ENCODE measurements around the gene CDCA7.
"Not testable (repeated sequence)": the region's sequence is repeated elsewhere in the genome, so short reads cannot be mapped to it uniquely, and the experiment has no call there.

CDCA7 gene

GRCh38 chr2:173354582-173355131 lies at the start of gene CDCA7:
Gene CDCA7, plus strand, starts transcription at chr2:173354872. Its CDS starts 92 bp downstream, at chr2:173354964.
- DNase-seq (ENCODE audit: low read depth) = peak; percentile 54

GRCh38 chr2:173305303-173305702 lies 49.4 kb upstream of the CDCA7 start:
- no peak for DNase-seq (ENCODE audit: low read depth)

DNA sequence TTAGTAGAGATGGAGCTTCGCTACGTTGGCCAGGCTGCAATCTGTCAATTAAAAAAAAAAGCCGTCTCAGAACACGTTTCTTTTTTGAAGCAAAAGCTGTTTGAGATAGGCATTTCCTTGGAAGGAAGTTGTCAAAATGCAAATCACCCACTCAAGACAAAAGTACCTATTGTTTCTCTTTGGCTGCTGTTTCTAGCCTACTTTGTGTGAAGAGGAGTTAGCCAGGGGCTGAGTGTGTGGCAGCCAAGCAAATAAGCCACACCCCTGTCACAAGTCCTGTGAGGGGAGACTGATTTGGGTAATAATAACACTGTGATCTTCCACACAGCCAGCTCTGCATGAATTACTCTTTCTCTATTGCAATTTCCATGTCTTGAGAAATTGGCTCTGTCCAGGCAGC lies 47.4 kb upstream of the CDCA7 start:
- DNase-seq (ENCODE audit: low read depth) = no peak

DNA sequence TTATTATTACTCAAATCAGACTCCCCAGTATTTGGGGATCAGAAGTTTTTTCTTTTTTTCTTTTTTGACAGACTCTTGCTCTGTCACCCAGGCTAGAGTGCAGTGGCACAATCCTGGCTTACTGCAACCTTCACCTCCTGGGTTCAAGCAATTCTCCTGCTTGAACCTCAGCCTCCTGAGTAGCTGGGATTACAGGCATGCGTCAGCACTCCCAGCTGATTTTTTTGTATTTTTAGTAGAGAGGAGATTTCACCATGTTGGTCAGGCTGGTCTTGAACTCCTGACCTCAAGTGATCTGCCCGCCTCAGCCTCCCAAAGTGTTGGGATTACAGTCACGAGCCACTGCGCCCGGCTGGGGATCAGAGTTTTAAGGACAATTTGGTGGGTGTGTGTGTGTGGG lies 45.3 kb upstream of the CDCA7 start:
- not testable (repeated sequence) for DNase-seq (ENCODE audit: low read depth)

DNA sequence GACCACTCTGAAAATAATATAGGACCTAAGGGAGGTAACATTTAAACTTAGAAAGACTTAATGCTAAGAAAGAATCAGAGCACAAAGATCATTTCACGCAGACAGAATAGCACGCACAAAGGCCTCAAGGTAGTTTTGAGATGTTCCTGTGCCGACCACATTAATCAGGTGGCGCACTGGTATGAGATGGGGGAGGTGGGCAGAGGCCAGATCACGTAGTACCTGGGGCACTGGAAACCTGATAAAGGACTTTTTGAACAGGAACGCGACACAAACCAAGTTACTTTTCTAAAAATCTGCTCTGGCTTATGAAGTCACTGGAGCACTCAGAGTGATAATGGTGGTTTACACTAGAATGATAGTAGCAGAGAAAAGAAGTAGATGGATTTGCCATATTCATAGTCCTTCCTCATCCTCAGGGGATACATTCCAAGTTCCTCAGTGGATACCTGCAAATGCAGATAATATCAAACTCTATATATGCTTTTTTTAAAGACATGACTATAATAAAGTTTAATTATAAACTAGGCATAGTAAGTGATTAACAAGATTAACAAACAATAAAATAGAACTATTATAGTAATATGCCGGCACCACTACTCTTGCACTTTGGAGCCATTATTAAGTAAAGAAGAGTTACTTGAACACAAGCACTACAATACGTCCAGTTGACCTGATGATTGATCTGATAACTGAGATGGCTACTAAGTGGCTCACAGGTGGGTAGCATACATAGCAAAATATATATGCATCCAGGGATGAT lies 42.6 kb upstream of the CDCA7 start:
- no peak for DNase-seq (ENCODE audit: low read depth)

- DNase-seq (ENCODE audit: low read depth) = no peak
Observed at GRCh38 chr2:173323371-173323770, 31.3 kb upstream of the CDCA7 start.

DNA sequence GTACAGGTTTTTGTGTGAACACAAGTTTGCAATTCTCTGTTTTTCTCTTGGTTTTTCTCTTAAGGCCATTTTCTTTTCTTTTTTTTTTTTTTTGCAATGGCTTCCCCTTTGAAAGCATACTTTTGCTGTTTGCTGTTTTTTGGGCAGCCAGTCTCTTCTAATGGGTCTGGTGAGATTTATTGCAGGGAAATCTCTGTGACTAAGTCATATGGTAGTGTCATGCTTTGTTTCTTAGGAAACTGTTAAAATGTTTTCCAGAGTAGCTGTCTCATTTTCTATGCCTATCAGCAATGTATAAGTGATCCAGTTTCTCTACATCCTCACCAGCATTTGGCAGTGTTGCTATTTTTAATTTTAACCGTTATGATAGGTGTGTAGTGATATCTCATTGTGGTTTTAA lies 27.9 kb upstream of the CDCA7 start:
- no peak for DNase-seq (ENCODE audit: low read depth)

- DNase-seq (ENCODE audit: low read depth) = no peak
Observed at GRCh38 chr2:173327421-173327820, 27.3 kb upstream of the CDCA7 start.

- not testable (repeated sequence) for DNase-seq (ENCODE audit: low read depth)
Observed at GRCh38 chr2:173333003-173333402, 21.7 kb upstream of the CDCA7 start.

- no peak for DNase-seq (ENCODE audit: low read depth)
Observed at GRCh38 chr2:173339807-173340206, 14.9 kb upstream of the CDCA7 start.

GRCh38 chr2:173343921-173344320 lies 10.8 kb upstream of the CDCA7 start:
- no peak for DNase-seq (ENCODE audit: low read depth)

DNA sequence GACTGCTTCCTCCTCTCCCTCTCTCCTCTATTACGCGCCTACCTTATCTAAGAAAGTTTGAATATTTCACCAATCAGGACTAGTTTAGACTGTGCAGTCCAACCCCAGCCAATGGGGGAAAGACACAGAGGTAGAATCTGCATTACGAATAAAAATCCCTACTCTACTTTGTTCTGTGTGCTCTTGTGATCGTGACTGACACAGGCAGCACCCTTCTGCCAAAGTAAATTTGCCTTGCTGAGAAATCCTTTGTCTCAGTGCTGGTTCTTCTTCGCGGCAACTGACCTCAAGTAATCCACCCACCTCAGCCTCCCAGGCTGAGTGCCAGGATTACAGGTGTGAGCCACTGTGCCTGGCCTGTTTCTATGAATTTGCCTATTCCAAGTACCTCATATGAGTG lies 8.6 kb upstream of the CDCA7 start:
- no peak for DNase-seq (ENCODE audit: low read depth)

DNA sequence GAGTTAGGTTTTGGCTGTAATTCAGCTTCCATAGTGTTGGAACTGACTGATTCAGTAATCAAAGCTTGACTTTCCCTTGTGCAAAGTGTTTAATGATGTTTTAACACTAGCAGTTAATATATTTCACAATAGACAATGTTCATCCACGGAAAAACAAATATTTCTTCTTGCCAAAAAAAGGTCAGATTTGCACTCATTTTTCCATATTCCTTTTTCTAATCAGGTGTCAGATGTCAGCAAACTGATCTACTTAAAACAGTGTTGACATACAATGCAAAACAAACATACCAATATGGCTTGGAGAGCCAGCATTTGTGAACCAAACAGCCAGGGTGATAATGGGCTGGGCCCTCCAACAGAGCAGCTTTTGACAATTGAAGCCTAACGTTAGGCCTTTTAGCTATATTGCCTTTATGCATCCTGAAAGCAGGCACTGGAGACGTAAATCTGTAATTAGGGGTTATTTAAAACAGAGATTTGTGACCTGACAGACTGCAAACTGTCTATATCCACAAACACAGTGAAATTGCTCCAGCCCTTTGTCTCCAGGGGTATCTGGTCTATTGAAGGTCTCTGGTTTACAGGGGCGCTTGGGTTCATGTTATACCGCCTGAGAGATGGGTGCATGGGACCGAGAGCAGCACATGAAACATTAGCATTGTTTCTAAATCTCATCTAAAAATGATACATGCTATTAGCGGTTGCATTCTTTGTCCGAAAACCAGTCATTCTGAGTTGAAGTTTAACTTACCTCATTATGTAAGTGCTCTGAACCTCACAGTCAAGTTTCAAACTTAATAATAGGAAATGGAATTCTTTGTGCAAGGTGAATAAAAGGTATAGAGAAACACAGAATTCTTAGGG lies 7.1 kb upstream of the CDCA7 start:
- DNase-seq (ENCODE audit: low read depth) = no peak

DNA sequence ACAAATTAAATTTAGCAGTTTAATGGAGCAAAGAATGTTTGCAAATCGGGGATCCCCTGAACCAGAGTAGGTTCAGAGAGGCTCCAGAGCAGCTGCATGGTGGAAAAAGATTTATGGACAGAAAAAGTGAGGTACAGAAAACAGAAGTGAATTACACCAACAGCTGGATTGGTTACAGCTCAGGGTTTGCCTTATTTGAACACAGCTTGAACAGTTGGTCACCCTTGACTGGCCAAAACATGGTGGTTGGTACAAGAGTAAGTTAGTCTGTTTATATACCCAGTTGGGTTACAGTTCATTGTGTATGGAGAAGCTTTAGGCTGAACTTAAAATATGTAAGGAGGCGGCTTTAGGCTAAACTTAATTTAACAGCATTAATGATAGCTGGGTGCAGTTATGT lies 5.4 kb upstream of the CDCA7 start:
- DNase-seq (ENCODE audit: low read depth) = no peak

DNA sequence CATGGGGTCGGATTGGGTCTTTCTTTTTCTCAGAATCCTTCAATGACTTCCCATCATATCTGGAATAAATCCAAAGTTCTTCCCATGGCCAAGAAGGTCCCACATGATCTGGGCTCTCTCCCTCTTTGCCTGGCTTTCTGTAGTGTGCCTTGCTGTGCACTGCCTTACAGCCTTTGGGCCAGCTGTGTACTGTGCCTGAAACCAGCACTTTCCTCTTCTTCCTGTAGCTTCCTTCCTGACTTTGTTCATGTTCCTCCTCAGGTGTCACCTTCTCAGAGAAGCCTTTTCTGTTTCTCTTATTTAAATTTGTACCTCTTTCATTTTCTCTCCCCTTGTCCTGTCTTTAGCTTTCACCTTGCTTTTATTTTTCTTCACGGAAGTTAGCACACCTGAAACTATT lies 4.3 kb upstream of the CDCA7 start:
- DNase-seq (ENCODE audit: low read depth) = no peak

DNA sequence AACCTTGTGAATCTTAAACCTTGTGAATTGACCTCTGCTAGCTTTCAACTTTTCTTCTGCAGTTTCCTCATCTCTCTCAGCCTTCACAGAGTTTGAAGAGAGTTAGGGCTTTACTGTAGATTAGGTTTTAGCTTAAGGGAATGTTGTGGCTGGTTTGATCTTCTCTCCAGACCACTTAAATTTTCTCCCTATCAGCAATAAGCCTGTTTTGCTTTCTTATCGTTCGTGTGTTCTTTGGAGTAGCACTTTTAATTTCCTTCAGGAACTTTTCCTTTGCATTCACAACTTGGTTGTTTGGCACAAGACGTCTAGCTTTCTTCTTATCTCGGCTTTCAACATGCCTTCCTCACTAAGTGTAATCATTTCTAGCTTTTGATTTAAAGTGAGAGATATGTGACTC lies 2.8 kb upstream of the CDCA7 start:
- DNase-seq (ENCODE audit: low read depth) = no peak

DNA sequence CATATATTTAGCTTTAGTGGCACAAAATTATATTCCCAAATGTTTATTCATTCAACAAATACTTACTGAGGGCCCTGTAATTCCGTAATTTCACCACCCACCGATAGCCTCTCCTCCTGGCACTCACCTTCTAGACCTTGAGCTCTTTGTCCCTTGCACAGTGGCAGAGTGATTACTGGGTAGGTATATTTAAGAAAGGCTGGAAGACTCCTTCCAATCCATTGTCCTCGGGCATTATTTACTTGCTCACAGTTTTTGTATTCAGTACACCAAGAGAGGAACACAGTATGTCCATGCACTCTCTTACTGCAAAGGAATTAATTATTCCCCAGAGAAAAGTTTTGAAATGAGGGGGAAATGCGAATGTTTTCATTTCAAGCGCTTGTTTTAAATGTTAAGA lies 1.1 kb upstream of the CDCA7 start:
- DNase-seq (ENCODE audit: low read depth) = no peak

DNA sequence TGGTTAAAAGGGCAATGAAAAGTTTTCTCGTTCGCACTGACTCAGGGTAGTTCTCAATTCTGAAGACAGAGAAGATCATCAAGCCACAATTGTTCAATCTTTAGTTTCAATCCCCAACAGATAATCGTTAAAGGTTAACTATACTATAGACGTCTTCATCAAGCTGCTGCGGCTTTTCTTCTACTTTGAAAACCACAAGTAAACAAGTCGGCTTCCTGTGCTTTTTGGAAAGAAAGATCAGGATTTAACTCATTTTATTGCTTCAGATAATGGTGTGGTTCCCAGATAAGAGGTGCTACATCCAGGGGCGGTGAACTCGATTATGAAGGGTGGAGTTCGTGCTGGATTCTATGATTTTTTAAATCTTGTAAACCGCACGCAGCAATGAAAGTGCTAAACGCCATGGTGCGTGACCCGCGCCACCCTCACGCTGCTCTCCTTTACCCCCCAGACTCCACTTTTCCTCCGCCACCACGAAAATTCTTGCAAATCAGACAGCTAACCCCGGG lies 545 bp upstream of the CDCA7 start:
- DNase-seq (ENCODE audit: low read depth) = no peak

GRCh38 chr2:173355132-173355865 lies 627 bp downstream of the CDCA7 start:
- DNase-seq (ENCODE audit: low read depth) = peak; percentile 75

GRCh38 chr2:173355866-173356508 lies 1.3 kb downstream of the CDCA7 start:
- no peak for DNase-seq (ENCODE audit: low read depth)

- no peak for DNase-seq (ENCODE audit: low read depth)
Observed at GRCh38 chr2:173357346-173357745, 2.7 kb downstream of the CDCA7 start.

DNA sequence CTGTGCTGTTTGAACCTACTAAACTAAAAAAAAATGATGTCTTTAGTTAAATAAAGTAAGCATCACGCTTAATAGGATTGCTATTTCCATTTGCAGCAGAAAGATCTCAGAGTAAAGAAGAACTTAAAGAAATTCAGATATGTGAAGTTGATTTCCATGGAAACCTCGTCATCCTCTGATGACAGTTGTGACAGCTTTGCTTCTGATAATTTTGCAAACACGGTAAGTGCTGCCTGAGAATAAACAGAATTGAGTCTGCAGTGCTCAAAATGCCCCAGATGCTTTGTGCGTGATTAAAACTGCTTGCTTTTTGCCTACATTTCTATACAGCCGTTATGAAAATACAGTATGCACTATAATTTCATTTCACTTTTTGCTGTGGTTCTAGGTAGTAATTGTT lies 3.9 kb downstream of the CDCA7 start:
- DNase-seq (ENCODE audit: low read depth) = no peak

Data from CMK (cell line).